ENCODE results near the gene TMEM120B. TPM values are rescaled to one million over a fixed set of nuclear protein-coding genes. Genes with fewer than 3 reads are reported as not detected.

Gene TMEM120B
- polyA plus RNA-seq, 1 donor from 2014 or later = 9.8 TPM

- Histone ChIP-seq H3K27ac (ENCODE audit: low read length) (peak overlapping the region; percentile 56), H3K36me3 (ENCODE audit: insufficient read depth, low read length) (no peaks in the 10 kb centered on the region), H3K4me2 (ENCODE audit: low read length) (no peak overlapping the region)
These were observed 82.7 kb downstream of the TMEM120B start for GRCh38 chr12:121795034-121795968.

More at GRCh38 chr12:121795034-121795968, 82.7 kb downstream of the TMEM120B start:
- peaks cover 11% of the 10 kb centered on the region for H3K27me3 ChIP-seq (ENCODE audit: insufficient read depth, low read depth, low read length)
- no peaks in the 10 kb centered on the region for H3K9me2 ChIP-seq (ENCODE audit: insufficient read depth, low read length)
- H3K9me3 ChIP-seq (ENCODE audit: low read length) = no peaks in the 10 kb centered on the region
- H3F3A ChIP-seq (ENCODE audit: insufficient read depth, low read length, poor library complexity, severe bottlenecking) = no peaks in the 10 kb centered on the region
- H4K20me1 ChIP-seq (ENCODE audit: insufficient read depth) = peaks cover 39% of the 10 kb centered on the region
- peak overlapping the region; percentile 44 for H3K9ac ChIP-seq (ENCODE audit: low read length)
- TF ChIP-seq POLR2AphosphoS5 (IDR thresholded peaks at IDR 0.05) (no peak), SMC3 (conservative IDR thresholded peaks at IDR 0.05; ENCODE audit: poor library complexity) (peak; percentile 80), TAF1 (IDR thresholded peaks at IDR 0.05; ENCODE audit: low read depth) (no peak), MXI1 (conservative IDR thresholded peaks at IDR 0.05; ENCODE audit: poor library complexity, severe bottlenecking) (peak; percentile 35), REST (IDR thresholded peaks at IDR 0.05; ENCODE audit: borderline replicate concordance) (no peak), RAD21 (conservative IDR thresholded peaks at IDR 0.05) (peak; percentile 80), CTCF (IDR thresholded peaks at IDR 0.05; ENCODE audit: poor library complexity, severe bottlenecking) (peak; percentile 92), EP300 (conservative IDR thresholded peaks at IDR 0.05; ENCODE audit: poor library complexity, severe bottlenecking) (no peak), EZH2 (IDR thresholded peaks at IDR 0.05; ENCODE audit: borderline replicate concordance, insufficient read depth, low read length, poor library complexity, severe bottlenecking) (no peak)
- H3K4me3 ChIP-seq (ENCODE audit: low read length) = peak overlapping the region; percentile 62
- H3K79me2 ChIP-seq (replicated peaks; ENCODE audit: insufficient read depth, low read length) = peaks cover 32% of the 10 kb centered on the region
- H2AFZ ChIP-seq (ENCODE audit: low read depth, low read length) = no peak overlapping the region
